CD4-positive, CD25-positive, alpha-beta regulatory T cell (primary cell): Measurements from ENCODE around the gene ANO3. TPM values are rescaled to one million over a fixed set of nuclear protein-coding genes. Genes with fewer than 3 reads are reported as not detected.
"Not testable (repeated sequence)": the region's sequence is repeated elsewhere in the genome, so short reads cannot be mapped to it uniquely, and the experiment has no call there.

Experiments
- ATAC-seq, 2 donors: fragments of 150-1000 bp; cut with Tn5 transposase; one replicate each; pipeline ENCODE4 v1.10.0; 2021; ENCODE audit warnings: low read depth in 2 of 2, moderate number of reproducible peaks in 2 of 2, moderate library complexity in 1 of 2
- DNase-seq, 3 donors: peaks; one replicate each; pipeline versions ENCODE4 v3.0.0 to v3.0.0-alpha.2; 2012 to 2022; ENCODE audit warnings: mixed read lengths in 1 of 3
- H3K27ac ChIP-seq: one replicate; pipeline ENCODE4 v1.7.0; 2013; ENCODE audit warnings: mild to moderate bottlenecking, low read length; ENCODE audit not compliant: insufficient read depth, poor library complexity, severe bottlenecking
- H3K27me3 ChIP-seq: one replicate; pipeline ENCODE4 v1.7.0; 2013; ENCODE audit warnings: low read length; ENCODE audit not compliant: control insufficient read depth, insufficient read depth
- H3K36me3 ChIP-seq: one replicate; pipeline ENCODE4 v1.7.0; 2013; ENCODE audit warnings: mild to moderate bottlenecking, low read length, moderate library complexity; ENCODE audit not compliant: control insufficient read depth, insufficient read depth
- H3K4me1 ChIP-seq: 2 replicates; pipeline ENCODE4 v1.7.0; 2013; ENCODE audit warnings: mild to moderate bottlenecking, low read length; ENCODE audit not compliant: insufficient read depth, control insufficient read depth, poor library complexity, severe bottlenecking
- H3K4me3 ChIP-seq: one replicate; pipeline ENCODE4 v1.7.0; 2013; ENCODE audit warnings: low read depth, mild to moderate bottlenecking, low read length, moderate library complexity
- H3K9me3 ChIP-seq, 2 experiments: 1 replicate in 1 of 2; 2 replicates in 1 of 2; pipeline ENCODE4 v1.7.0; 2013; ENCODE audit warnings: low read length in 2 of 2, mild to moderate bottlenecking in 1 of 2, moderate library complexity in 1 of 2; ENCODE audit not compliant: control insufficient read depth in 2 of 2
- H3K27ac Mint-ChIP-seq, 3 donors: one replicate each; pipeline ENCODE4 v1.8.0; 2020 to 2022; ENCODE audit warnings: mild to moderate bottlenecking in 3 of 3, mixed read lengths in 3 of 3, moderate library complexity in 2 of 3
- H3K27me3 Mint-ChIP-seq: one replicate; pipeline ENCODE4 v1.8.0; 2022; ENCODE audit warnings: mild to moderate bottlenecking, mixed read lengths
- H3K36me3 Mint-ChIP-seq: one replicate; pipeline ENCODE4 v1.8.0; 2020; ENCODE audit warnings: mixed read lengths
- H3K4me1 Mint-ChIP-seq, 4 donors: one replicate each; pipeline ENCODE4 v1.8.0; 2020 to 2022; ENCODE audit warnings: mixed read lengths in 4 of 4, mild to moderate bottlenecking in 1 of 4
- H3K4me3 Mint-ChIP-seq, 4 donors: one replicate each; pipeline ENCODE4 v1.8.0; 2020 to 2022; ENCODE audit warnings: mild to moderate bottlenecking in 4 of 4, mixed read lengths in 4 of 4, moderate library complexity in 3 of 4
- H3K9me3 Mint-ChIP-seq, 7 donors: one replicate each; pipeline ENCODE4 v1.8.0; 2020 to 2022; ENCODE audit warnings: mixed read lengths in 7 of 7, mild to moderate bottlenecking in 3 of 7, moderate library complexity in 2 of 7
- polyA plus RNA-seq, 4 donors: library from polyadenylated mRNA; unstranded; fragments of 300-500 nt; fragmentation: Illumina TruSeq; gene quantifications; one replicate each; pipeline ENCODE4 v1.2.3, GENCODE V29; 2021
- total RNA-seq: library from RNA; stranded (reverse); gene quantifications from one replicate; pipeline ENCODE4 v1.2.3, GENCODE V29; 2022

ANO3 gene
- total RNA-seq: not detected
- polyA plus RNA-seq: not detected

GRCh38 chr11:26331911-26332571 is at the start of gene ANO3:
Gene ANO3 (plus strand): TSS chr11:26332130. CDS start chr11:26332276, 146 bp downstream.
- no peak for ATAC-seq
- Histone ChIP-seq H3K27me3 (no peaks in the 10 kb centered on the region), H3K4me1 (no peaks in the 10 kb centered on the region), H3K4me3 (no peak within 1 kb of the TSS), H3K36me3 (no peaks in the 10 kb centered on the region), H3K27ac (no peak within 1 kb of the TSS), H3K9me3 (no peaks in the 10 kb centered on the region)
- Mint-ChIP-seq H3K27ac (no peak within 1 kb of the TSS), H3K36me3 (no peaks in the 10 kb centered on the region), H3K4me1 (no peaks in the 10 kb centered on the region), H3K9me3 (peaks cover 0 to 6% (median 2%) of the 10 kb centered on the region in 7 donors), H3K27me3 (no peaks in the 10 kb centered on the region), H3K4me3 (no peak within 1 kb of the TSS)
- DNase-seq: no peak

GRCh38 chr11:26283852-26284408 is 48.0 kb upstream of the ANO3 start:
- DNase-seq (no peak), ATAC-seq (no peak)
- Mint-ChIP-seq H3K36me3 (no peaks in the 10 kb centered on the region), H3K4me1 (peaks cover 0 to 5% (median 4%) of the 10 kb centered on the region in 4 donors), H3K27ac (no peak overlapping the region), H3K9me3 (peaks cover 0 to 6% (median 0%) of the 10 kb centered on the region in 7 donors), H3K4me3 (peak overlapping the region in 2 of 4 donors; percentile 12 to 65), H3K27me3 (no peaks in the 10 kb centered on the region)
- Histone ChIP-seq H3K9me3 (no peaks in the 10 kb centered on the region), H3K27me3 (peaks cover 2% of the 10 kb centered on the region), H3K27ac (no peak overlapping the region), H3K4me1 (no peaks in the 10 kb centered on the region), H3K36me3 (no peaks in the 10 kb centered on the region), H3K4me3 (no peak overlapping the region)

GRCh38 chr11:26285608-26286007 is 46.3 kb upstream of the ANO3 start:
- H3K36me3 Mint-ChIP-seq: no peaks in the 10 kb centered on the region
- H3K36me3 ChIP-seq: no peaks in the 10 kb centered on the region
- H3K4me3 Mint-ChIP-seq: no peak overlapping the region
- no peaks in the 10 kb centered on the region for H3K9me3 ChIP-seq
- H3K4me1 Mint-ChIP-seq: peaks cover 0 to 5% (median 4%) of the 10 kb centered on the region in 4 donors
- H3K27ac Mint-ChIP-seq: no peak overlapping the region
- H3K4me3 ChIP-seq: no peak overlapping the region
- H3K27me3 ChIP-seq: peaks cover 2% of the 10 kb centered on the region
- peaks cover 0 to 6% (median 0%) of the 10 kb centered on the region in 7 donors for H3K9me3 Mint-ChIP-seq
- no peak overlapping the region for H3K27ac ChIP-seq
- no peaks in the 10 kb centered on the region for H3K27me3 Mint-ChIP-seq
- H3K4me1 ChIP-seq: no peaks in the 10 kb centered on the region
- ATAC-seq: no peak
- no peak for DNase-seq

GRCh38 chr11:26286472-26287066 is 45.4 kb upstream of the ANO3 start:
- H3K27ac ChIP-seq: no peak overlapping the region
- peaks cover 2% of the 10 kb centered on the region for H3K27me3 ChIP-seq
- Mint-ChIP-seq H3K27ac (no peak overlapping the region), H3K36me3 (no peaks in the 10 kb centered on the region), H3K4me3 (no peak overlapping the region), H3K27me3 (no peaks in the 10 kb centered on the region), H3K9me3 (peaks cover 0 to 6% (median 0%) of the 10 kb centered on the region in 7 donors), H3K4me1 (peaks cover 0 to 5% (median 4%) of the 10 kb centered on the region in 4 donors)
- no peaks in the 10 kb centered on the region for H3K4me1 ChIP-seq
- peak in 1 of 3 donors; percentile 1 for DNase-seq
- no peak overlapping the region for H3K4me3 ChIP-seq
- H3K36me3 ChIP-seq: no peaks in the 10 kb centered on the region
- no peak for ATAC-seq
- H3K9me3 ChIP-seq: no peaks in the 10 kb centered on the region

DNA sequence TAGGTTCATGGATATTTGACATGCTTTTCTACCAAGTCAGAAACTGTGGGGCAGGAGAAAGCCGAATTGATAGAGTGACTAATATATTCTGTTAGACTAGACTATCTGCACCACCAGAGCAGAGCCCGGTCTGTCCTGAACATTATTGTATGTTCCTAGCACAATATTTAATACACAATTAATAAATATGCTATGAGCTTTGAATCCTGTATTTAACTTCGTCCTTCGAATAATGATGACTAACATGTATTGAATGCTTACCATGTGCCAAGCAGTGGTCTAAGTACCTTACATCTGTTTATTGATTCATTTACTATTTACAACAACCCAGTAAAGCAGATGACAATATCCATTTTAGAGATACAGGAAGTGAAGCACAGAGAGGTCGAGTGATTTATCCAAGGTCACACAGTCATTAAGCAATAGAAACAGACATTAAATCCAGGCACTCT is 44.8 kb upstream of the ANO3 start:
- no peak overlapping the region for H3K27ac ChIP-seq
- Mint-ChIP-seq H3K4me3 (no peak overlapping the region), H3K4me1 (peaks cover 0 to 5% (median 4%) of the 10 kb centered on the region in 4 donors), H3K27ac (no peak overlapping the region), H3K27me3 (no peaks in the 10 kb centered on the region), H3K9me3 (peaks cover 0 to 8% (median 0%) of the 10 kb centered on the region in 7 donors), H3K36me3 (no peaks in the 10 kb centered on the region)
- DNase-seq: no peak
- no peaks in the 10 kb centered on the region for H3K36me3 ChIP-seq
- ATAC-seq: no peak
- H3K4me1 ChIP-seq: no peaks in the 10 kb centered on the region
- no peaks in the 10 kb centered on the region for H3K9me3 ChIP-seq
- H3K27me3 ChIP-seq: peaks cover 2% of the 10 kb centered on the region
- no peak overlapping the region for H3K4me3 ChIP-seq

DNA sequence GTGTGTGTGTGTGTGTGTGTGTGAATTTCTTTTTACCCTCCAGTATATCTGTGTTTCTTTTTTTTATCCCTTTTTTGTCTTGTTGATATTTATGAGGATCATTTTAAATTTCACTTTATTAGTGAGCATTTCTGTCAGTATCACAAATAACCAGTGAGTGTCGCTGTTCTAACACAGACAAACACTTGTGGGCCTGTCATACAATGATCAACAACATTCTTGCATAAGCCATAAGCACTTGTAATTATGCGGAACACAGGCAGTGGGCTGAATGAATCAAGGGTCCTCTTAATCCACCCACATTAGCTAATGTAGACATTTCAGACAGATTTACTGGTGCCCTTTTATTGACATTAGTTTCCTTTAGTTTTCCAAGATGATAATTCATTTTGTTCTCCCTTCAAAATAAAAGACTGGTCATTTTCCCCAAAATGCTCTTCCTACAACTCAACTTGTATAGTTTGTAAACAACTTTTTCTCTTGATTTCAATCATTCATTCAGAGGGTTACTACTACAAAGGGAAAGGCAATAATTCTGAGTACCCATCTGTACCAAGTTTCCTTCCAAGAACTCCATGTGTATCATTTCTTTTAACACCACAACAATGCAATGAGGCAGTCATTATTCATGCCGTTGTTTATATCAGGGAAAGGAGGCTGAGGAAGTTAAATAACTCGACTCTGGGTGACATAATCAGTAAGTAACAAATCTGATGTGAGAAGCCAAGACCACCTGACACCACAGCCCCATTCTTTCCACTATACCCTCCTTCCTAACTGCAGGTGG is 34.5 kb upstream of the ANO3 start:
- Histone ChIP-seq H3K36me3 (no peaks in the 10 kb centered on the region), H3K27me3 (no peaks in the 10 kb centered on the region), H3K27ac (no peak overlapping the region), H3K4me3 (no peak overlapping the region), H3K4me1 (no peaks in the 10 kb centered on the region), H3K9me3 (no peaks in the 10 kb centered on the region)
- Mint-ChIP-seq H3K4me3 (no peak overlapping the region), H3K36me3 (no peaks in the 10 kb centered on the region), H3K4me1 (no peaks in the 10 kb centered on the region), H3K27ac (no peak overlapping the region), H3K27me3 (no peaks in the 10 kb centered on the region), H3K9me3 (peaks cover 0 to 2% (median 0%) of the 10 kb centered on the region in 7 donors)
- no peak for ATAC-seq
- peak in 1 of 3 donors; percentile 31 for DNase-seq

GRCh38 chr11:26316372-26316771 is 15.6 kb upstream of the ANO3 start:
- H3K4me3 Mint-ChIP-seq, H3K9me3 ChIP-seq, H3K27ac ChIP-seq: not testable (repeated sequence)

More at GRCh38 chr11:26316372-26316771, 15.6 kb upstream of the ANO3 start:
- H3K4me3 ChIP-seq, H3K4me1 Mint-ChIP-seq, H3K4me1 ChIP-seq, DNase-seq, H3K27me3 ChIP-seq, H3K9me3 Mint-ChIP-seq, ATAC-seq, H3K27me3 Mint-ChIP-seq, H3K36me3 ChIP-seq, H3K27ac Mint-ChIP-seq, H3K36me3 Mint-ChIP-seq: not testable (repeated sequence)
